NCI-H526 treated with DMSO at 0.1 percent for 48 hours (cell line): Measurements from ENCODE around the gene CDC42EP2.

Experiments used
- DNase-seq: peaks from one replicate; lab custom pipeline; 2025; lab: John Stamatoyannopoulos, UW

The CDC42EP2 gene

DNA sequence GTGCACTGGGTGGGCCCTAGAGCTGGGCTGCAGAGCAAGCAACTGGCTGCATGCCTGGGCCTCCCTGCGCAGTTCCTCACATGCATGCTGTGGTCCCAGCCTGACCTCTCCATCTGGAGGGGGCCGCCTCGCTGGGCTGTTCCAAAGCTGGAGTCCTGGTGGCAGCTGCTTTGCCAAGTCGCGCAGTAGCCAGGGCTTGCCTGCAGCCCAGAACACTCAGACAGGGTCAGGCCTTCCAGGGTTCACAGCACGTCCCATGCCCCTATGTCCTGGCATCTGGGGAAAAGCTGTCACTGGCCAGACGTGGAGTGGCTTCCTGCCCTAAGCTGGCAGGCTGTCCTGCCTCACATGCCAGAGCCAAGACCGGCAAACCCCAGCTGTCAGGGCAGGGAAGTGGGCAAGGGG, 16.5 kb upstream of the CDC42EP2 start:
- DNase-seq: no peak

DNA sequence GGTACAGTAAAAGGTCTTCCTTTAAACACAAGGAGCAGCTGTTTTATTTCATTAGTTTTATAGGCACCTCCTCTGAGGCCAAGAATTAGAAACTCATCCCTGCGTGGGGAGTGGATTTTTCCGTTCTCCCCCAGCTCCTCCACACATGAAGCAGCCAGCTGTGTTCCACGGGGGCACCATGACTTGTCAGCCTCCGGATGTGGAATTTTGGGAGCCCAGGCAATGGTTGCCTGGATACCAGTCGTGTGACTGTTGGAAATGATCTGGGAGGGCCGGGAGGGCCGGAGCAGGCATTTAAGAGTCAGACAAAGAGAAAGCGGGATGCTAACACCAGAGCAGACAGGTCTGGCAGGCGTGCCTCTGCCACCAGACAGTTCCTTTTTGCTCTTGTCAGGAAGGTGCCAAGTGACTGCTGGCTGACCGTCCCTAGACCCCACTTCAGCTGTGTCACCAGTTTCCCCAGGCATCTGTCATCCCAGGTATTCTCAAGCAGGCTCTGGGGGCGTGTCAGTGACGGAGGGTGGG, 15.9 kb upstream of the CDC42EP2 start:
- DNase-seq: no peak

DNA sequence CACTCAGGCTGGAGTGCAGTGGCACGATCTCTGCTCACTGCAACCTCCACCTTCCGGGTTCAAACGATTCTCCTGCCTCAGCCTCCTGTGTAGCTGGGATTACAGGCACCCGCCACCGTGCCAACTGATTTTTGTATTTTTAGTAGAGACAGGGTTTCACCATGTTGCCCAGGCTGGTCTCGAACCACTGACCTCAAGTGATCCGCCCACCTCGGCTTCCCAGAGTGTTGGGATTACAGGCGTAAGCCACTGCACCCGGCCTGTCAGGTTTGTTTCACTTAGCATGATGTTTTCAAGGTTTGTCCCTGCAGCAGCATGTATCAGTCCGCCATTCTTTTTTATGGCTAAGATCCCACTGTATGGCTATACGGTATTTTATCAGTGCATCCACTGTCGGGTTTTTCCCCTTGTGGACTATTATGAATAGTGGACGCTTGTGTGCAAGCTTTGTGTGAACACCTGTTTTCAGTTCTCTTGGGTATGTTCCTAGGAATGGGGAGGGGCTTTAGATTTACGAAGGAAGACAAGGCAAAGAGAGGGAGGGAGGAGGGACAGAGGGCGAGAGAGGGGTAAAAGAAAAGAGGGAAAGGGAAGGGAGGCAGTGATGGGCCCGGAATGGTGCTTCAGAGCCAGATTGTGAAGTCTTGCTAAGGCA, 13.9 kb upstream of the CDC42EP2 start:
- no peak for DNase-seq

DNA sequence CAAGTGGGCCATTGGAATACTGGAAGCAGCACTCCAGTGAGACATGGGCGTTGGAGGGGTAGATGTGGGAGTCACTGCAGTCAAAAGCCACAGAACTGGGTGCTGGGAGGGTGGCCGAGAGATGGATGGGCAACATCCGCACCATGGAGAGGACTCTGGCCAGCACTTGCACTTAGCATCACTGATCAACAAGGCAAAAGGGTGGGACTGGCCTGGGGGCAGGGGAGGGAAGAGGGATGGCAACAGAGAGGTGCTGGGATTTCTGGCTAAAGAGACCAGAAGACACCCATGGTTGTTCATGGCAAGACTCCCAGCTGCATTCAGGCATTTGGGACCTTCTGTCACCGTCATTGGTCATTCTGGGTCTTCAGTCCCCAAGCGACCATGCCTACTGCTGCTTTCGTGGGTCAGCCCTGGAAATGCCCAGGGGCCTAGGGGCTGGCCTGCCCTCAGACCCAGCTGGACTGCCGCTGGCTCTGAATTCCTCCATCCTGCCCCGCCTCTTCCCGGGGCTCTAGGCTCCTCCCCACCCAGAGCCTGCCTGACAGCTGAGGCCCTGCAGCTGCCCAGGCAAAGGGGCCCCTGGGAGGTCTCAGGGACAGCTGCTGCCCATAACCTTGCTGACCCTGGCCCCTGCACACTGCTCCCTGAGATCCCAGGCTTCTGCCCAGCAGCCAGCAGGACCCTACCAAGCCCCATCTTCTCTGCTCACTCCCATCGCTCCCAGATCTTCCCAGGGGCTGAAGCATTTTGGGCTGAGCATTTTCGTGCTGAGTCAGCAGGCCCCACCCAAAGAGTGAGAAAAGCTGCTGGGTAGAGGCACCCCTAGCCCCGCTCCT, 13.0 kb upstream of the CDC42EP2 start:
- DNase-seq: no peak

DNA sequence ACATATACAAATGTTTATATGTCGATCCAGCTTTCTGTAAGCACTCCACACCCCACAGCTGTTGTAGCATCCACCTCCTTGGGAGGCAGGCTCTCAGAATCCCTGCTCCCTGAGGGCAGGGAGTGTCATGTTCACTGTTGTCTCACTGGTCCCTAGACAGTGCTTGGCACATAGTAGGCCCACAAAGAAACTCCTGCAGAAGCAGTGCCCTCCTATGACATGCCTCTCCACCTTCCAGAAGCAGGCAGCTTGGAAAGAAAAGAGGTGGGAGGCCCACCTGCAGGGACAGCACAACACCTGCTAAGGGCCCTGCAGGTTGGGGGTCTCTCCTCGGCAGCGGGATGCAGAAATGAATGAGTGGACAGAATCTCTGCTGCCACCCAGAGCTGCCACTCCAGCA, 11.1 kb upstream of the CDC42EP2 start:
- DNase-seq: no peak

DNA sequence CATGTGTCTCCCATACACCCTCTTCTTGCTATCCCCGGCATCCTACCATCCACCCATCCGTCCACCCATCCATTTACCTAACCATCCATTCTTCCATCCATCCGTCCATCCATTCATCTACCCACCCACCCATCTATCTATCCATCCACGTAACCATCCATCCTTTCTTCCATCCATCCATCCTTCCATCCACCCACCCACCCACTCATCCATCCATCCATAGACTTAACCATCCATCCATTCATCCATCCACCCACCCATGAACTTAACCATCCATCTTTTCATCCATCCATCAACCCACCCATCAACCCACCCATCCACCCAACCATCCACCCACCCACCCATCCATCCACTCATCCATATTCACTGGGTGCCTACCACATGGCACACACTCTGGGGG, 10.6 kb upstream of the CDC42EP2 start:
- no peak for DNase-seq

DNA sequence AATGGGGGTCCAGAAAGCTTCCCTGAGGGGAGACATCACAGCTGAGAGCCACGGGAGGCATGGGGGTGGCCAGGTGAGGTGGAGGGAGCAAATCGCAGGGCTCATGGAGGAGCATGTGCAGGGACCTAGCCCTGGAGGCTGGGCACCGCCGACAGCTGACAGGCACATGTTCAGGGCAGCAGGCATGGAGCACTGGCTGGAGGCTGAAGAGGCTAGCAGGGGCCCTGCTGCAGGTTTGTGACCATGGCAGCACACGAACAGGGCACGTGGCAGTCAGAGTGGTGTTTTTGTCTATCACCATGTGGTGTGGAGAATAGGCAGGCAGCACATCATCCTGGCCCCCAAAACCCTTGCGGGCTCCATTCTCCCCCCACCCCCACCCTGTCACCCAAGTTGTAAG, 10.1 kb upstream of the CDC42EP2 start:
- no peak for DNase-seq

DNA sequence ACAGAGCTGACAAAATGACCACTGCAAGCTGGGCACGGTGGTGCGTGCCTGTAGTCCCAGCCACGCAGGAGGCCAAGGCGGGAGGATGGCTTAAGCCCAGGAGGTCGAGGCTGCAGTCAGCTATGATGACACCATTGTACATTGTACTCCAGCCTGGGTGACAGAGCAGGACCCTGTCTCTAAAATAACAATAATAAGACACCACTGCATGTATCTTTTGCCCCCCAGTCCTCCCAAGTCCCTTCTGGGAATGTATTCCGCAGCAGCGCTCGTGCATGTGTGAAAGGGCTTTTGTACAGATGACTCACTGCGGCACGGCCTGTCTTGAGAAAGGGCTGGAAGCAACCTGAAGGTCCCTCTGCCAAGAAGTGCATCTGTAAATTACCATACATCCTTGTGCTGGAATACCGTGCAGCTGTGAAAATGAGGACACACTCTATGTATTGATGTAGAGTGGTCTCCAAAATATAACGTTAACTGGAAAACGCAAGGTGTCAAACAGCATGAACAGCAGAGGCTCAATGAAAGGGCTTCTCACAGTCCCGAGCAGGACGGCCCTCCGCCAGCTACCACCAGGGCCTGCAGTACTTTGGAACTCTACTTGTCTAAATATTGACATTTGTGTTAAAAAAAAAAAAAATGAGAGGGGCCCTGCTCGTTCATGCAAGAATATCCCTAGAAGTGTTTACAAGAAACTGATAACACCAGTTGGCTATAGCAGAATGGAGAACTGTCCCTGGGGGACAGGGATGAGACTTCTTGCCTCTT, 9.0 kb upstream of the CDC42EP2 start:
- DNase-seq: no peak

DNA sequence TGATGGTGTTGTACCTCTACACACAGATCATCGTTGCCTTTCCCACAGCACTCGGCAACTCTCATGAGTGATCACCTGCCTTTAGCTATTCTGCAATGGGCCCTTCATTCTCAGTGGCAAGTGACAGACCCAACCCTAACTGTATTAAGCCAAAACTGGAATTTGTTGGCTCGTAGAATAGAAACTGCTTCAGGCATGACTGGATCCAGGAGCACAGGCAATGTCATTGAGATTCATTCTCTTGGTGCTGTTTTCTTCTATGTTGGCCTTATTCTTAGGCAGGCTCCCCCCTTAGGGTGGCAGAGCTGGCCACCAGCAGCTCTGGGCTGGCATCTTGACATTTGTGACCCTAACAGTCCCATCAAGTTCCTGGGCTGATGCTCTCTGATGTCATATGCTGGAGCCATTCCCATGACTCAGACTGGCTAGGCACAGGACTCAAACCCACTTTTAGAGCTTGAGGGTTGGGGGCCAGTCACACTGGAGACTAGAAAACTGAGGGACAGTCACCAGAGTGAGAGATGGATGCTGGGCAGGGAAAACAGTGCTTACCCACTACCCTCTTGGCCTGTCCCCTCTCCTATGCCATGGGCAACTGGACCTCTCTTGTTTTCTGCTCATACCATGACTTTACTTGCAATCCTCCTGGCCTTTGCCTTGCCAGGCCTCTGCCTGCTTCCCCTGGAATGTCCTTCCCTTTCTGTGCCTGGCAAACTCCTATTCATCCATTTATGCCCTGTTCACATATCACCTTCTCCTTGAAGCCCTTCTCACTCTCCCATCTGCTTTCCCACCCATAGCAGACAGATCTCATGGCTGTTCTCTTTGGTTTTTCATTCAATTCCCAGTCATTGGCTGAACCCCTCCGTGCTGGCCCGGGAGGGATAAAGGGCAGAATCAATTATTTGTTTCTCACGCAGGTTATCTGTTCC, 7.1 kb upstream of the CDC42EP2 start:
- DNase-seq: no peak

DNA sequence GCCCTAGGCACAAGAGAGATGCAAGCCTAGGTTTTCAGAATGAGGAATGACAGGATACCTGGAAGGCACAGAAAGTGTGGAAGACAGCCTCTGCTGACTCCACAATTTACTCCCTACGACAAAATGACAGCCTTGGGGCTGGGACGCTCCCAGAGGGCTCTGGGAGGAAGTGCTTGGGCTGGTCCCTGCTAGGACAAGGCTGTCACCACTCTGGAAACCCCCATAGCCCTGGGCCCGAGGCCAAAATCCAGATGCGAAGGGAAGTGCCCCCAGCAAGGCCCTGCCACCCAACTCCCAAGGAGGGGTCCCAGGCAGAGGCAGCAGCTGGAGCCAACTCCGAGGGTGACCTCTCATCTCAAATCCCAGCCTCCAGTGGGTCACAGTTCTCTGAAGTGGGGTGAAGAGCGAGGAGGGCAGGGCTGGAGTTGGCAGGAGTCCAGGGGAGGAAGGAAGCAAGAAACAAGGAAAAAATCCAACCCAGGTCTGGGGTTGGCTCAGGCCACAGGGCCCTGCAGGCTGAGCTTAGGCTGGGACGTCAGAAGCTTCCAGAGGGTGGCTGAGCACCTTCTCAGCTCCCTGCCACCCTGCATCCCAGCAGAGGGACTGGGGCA, 6.3 kb upstream of the CDC42EP2 start:
- no peak for DNase-seq

DNA sequence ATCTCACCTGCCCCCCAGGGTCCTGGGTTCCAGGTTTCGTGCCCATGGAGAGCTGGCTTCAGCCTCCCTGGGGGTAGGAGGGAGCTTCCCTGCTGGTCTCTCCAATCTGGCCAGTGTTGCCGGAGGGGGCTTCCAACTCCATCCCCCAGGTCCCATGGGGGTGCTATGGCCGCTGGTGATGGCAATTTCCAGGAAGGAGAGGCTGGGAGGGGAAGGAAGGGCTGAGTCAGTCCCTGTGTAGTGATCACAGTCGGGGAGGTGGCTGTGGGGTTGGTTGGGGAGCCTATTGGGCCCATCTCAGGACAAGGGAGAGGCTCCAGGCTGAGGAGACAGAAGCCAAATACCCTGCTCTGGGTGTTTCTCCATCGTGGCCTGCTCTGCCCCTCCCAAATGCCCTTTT, 5.7 kb upstream of the CDC42EP2 start:
- DNase-seq: no peak

DNA sequence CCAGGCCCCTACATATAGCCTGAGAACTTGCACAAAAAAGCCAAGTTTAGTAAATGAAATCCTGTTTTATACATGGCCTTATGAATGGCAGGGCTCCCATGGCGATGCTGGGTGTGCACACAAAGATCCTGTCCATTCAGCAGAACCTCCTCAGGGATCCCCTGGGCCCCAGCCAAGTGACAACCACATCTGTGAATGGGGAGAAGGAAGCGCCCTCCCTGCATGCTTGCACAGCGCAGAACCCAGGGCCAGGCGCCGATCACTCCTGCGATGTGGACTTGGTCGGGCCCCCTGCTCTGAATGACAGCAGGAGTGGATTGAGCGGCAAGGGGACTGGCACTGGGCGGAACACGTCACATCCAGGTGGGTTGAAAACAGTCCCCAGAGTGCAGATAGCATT, 4.5 kb upstream of the CDC42EP2 start:
- no peak for DNase-seq

DNA sequence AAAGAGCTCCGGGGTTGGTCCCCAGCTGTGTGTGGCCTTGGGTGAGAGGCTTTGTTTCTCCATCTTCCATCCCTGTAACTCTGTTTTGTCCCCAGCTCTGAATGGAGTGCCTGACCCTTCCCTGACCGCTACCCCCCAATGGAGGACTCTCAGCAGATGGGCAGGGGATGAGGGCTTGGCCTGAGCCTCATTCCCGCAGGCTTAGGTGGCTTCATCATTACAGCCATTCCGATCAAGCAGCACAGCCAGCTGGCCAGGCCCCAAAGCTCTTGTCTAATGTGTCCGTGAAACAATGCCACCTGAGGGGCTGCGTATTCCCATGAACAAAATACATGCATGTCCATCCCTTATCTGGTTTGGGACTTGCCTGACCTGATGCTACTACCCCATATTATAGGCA, 3.9 kb upstream of the CDC42EP2 start:
- DNase-seq: no peak

DNA sequence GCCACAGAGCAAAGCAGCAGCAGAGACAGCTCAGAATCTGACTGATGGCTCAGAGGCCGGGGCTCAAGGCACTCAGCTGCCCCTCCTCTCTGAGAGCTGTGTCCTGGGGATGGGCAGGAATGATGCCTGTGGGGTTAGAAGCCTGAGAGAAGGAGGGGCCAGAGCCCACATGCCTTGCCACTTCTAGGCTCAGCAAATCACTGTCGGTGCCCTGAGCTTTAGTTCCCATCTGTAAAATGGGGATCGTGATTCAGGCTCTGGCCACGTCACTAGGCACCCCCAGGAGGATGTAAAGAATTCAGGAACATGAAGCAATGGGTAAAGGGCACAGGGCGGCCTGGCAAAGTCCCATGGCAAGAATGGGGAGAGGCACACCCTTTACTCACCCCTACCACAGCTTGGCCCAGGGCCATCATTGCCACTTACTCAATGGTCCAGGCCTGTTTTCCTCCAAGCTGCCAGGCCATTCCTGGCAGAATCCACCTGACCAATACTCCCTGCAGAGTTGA, 3.4 kb upstream of the CDC42EP2 start:
- DNase-seq: no peak

DNA sequence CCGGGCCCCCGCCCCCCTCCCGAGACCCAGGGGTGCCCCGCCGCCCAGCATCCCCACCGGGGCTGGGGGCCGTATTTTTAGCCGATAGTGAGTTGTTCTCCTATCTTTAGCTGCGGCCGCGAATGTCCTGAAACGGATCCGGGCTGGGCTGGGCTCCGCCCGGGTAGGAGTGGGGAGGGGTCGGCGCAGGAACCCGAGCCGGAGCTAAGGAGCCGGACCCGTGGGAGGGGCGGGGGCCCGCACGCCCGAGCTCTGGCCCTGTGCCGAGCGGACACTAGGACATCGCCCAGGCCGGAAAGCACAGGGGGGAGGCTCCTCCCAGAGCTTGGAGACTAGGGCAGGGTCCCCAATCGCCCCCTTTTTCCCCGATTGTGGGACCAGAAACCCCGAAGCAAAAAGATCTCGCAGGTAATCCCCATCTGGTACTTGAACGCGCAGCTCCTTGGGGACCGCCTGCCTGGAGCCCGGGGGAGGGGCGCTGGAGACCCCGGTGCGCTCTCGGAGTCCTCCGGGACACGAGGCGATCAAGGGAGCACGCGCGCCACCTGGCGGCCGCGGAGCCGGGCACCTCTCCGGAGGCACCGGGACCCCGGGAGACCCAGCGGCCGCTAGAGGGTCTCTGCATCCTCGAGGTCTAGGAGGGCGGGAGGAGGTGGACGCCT, 669 bp downstream of the CDC42EP2 start:
- peak; percentile 55 for DNase-seq

DNA sequence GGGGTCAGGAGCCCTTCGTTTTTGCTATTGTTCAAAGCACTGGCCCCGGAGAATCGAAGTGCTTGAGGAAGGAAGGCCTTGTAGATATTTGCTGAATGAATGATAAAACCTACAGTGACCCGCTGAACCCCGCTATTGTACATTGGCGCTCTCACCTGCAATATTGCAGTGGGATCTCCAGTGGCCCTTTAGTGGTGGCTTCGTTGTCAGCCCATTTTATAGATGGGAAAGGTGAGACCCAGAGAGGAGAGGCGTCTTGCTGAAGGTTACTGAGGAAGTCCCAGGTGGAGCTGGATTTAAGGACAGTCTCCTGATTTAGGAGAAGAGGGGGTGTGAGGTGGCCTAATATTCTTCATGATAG, 1.2 kb downstream of the CDC42EP2 start:
- DNase-seq: no peak

DNA sequence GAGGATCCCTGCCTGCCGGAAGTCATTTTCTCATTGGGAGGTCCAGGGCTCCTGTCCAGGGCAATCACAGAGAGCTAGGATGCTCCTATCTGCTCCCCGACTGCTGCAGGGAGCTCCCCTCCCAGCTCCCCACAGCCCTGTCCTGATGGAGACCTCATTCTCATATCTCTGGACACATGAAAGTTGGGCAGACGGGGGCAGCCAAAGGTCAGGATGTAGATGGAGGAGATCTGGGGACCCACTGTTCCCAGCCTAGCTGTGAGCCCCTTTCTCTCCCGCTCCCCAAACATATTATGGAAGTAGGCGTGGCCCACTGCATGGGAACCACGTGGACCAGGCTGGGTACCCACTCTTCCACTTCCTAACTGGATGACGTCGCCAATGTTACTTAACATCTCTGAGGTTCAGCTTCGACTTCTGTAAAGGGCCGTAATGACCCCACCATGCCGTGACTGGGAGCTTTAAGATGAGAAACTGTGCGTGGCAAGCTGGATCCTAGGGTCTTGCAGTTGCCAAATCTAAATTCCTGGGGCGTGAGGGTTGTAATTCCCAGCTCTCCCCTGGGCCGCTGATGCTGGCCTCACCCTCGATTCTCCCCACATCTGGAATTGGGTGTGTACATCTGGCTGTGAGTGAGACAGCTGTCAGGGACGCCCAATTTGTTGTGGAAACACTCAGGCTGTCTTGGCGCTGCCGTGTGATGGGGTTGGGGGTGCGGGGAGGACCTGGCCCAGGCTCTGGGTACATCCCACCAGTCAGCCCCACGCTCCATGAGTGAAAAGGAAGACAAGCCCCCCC, 1.8 kb downstream of the CDC42EP2 start:
- no peak for DNase-seq

DNA sequence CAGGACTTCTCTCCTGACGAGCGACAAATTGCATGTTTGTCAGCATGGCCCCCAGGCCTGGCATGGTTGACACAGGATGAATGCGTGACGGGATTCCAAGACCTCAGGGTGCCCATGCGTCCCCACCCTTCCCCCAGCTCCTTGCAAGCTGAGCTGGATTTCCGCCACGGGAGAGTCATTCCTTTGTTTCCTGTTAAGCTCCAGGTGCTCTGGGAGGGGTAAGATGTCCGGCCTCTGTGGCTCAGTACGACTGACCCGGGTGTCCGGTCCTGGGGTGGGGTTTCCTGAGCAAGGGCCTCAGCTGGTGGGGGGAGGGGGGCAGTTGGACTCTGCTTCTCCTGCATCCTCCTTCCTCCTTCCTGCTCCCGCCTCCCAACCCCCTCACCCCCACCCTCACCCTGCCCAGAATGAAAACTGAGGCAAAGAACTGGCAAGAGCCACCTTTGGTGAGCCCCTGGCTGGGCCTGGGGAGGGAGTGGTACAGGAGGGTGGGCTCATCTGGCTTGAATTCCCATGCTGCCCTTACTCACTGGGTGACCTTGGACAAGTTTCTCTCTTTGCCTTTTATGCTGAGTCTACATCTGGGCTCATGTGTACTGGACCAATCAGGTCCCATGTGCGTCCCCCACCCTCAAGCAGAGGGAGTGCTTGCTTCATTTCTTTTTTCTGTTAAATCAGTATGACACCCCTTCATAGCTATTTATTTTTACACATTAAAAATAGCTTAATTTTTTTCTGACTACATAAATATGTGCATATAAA, 2.5 kb downstream of the CDC42EP2 start:
- DNase-seq: no peak
